ENCODE data around the gene GPC6.

Gene GPC6

DNA sequence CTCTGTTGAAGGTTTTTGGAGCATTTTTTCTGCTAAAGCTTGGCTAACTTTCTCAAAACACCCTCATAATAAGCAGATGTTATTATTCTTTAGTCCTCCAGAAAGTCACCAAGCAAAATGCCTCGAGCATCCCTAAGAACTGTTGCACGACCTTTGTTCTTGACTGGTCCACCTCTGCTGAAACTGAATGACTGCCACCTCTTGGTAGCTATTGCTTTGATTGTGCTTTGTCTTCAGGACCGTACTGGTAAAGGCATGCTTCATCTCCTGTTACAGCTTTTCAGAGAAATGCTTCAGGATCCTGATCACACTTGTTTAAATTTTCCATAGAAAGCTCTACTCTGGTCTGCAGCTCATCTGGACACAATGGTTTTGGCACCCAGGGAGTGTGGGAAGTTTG, 998.1 kb downstream of the GPC6 start:
- Mint-ChIP-seq H3K4me1 (no peaks in the 10 kb centered on the region), H3K36me3 (ENCODE audit: low read depth) (peaks cover 13% of the 10 kb centered on the region), H3K27ac (no peak overlapping the region), H3K4me3 (no peak overlapping the region), H3K27me3 (ENCODE audit: low read depth, poor library complexity) (no peaks in the 10 kb centered on the region), H3K9me3 (no peaks in the 10 kb centered on the region)
- DNase-seq = no peak
- TF ChIP-seq, protein P1, sequence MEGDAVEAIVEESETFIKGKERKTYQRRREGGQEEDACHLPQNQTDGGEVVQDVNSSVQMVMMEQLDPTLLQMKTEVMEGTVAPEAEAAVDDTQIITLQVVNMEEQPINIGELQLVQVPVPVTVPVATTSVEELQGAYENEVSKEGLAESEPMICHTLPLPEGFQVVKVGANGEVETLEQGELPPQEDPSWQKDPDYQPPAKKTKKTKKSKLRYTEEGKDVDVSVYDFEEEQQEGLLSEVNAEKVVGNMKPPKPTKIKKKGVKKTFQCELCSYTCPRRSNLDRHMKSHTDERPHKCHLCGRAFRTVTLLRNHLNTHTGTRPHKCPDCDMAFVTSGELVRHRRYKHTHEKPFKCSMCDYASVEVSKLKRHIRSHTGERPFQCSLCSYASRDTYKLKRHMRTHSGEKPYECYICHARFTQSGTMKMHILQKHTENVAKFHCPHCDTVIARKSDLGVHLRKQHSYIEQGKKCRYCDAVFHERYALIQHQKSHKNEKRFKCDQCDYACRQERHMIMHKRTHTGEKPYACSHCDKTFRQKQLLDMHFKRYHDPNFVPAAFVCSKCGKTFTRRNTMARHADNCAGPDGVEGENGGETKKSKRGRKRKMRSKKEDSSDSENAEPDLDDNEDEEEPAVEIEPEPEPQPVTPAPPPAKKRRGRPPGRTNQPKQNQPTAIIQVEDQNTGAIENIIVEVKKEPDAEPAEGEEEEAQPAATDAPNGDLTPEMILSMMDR (IDR thresholded peaks at IDR 0.05) = no peak

DNA sequence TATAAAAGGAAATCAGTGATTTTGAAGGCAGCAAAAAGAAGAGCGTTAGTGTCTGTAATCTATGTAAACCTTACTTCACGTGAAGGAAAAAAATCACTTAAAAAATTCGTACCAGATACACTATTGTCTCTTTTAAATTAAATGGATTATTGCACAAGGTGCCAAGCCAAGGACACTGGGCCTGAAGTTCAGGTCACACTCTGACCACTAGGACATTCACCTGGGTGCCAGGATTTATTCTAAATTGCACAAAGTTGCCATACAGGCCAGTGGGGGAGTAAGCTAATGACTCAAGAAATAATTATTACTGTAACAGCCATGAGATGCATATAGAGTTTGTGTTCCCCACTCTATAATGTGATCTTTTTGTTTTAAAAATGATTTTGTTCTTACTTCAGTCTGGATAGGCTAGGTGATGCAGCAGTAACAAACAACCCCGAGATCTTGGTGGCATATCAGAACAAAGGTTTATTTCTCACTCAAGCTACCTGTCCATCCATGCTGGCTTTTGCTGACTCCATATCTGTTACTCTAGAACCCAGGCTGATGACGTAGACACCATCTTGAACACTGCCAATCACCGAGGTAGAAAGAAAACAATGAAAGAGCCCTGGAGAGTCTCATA, 1000.8 kb downstream of the GPC6 start:
- Mint-ChIP-seq H3K36me3 (ENCODE audit: low read depth) (peaks cover 22% of the 10 kb centered on the region), H3K9me3 (no peaks in the 10 kb centered on the region), H3K27me3 (ENCODE audit: low read depth, poor library complexity) (no peaks in the 10 kb centered on the region), H3K27ac (no peak overlapping the region), H3K4me3 (no peak overlapping the region), H3K4me1 (peaks cover 5% of the 10 kb centered on the region)
- TF ChIP-seq, protein P1 (IDR thresholded peaks at IDR 0.05) = no peak
- no peak for DNase-seq

- Mint-ChIP-seq H3K36me3 (ENCODE audit: low read depth) (peaks cover 22% of the 10 kb centered on the region), H3K9me3 (no peaks in the 10 kb centered on the region), H3K27me3 (ENCODE audit: low read depth, poor library complexity) (no peaks in the 10 kb centered on the region), H3K27ac (no peak overlapping the region), H3K4me1 (peaks cover 12% of the 10 kb centered on the region), H3K4me3 (no peak overlapping the region)
- TF ChIP-seq, protein P1 (IDR thresholded peaks at IDR 0.05) = no peak
- DNase-seq = no peak
These were observed 1002.2 kb downstream of the GPC6 start for GRCh38 chr13:94228763-94229162.

GRCh38 chr13:94232161-94232950, 1005.7 kb downstream of the GPC6 start:
- no peaks in the 10 kb centered on the region for H3K9me3 Mint-ChIP-seq

GRCh38 chr13:94232956-94233355, 1006.3 kb downstream of the GPC6 start:
- TF ChIP-seq, protein P1 (IDR thresholded peaks at IDR 0.05) = no peak
- no peaks in the 10 kb centered on the region for H3K9me3 Mint-ChIP-seq
- H3K27me3 Mint-ChIP-seq (ENCODE audit: low read depth, poor library complexity) = no peaks in the 10 kb centered on the region
- no peak overlapping the region for H3K27ac Mint-ChIP-seq
- peaks cover 26% of the 10 kb centered on the region for H3K4me1 Mint-ChIP-seq
- H3K4me3 Mint-ChIP-seq = no peak overlapping the region
- no peak for DNase-seq
- H3K36me3 Mint-ChIP-seq (ENCODE audit: low read depth) = peaks cover 15% of the 10 kb centered on the region

More at GRCh38 chr13:94232161-94232950, 1005.7 kb downstream of the GPC6 start:
- DNase-seq = no peak
- TF ChIP-seq, protein P1 (IDR thresholded peaks at IDR 0.05) = no peak
- no peaks in the 10 kb centered on the region for H3K27me3 Mint-ChIP-seq (ENCODE audit: low read depth, poor library complexity)
- no peak overlapping the region for H3K27ac Mint-ChIP-seq
- H3K4me1 Mint-ChIP-seq = peaks cover 25% of the 10 kb centered on the region
- H3K36me3 Mint-ChIP-seq (ENCODE audit: low read depth) = peaks cover 21% of the 10 kb centered on the region
- H3K4me3 Mint-ChIP-seq = no peak overlapping the region

All from nephron progenitor cell (in vitro differentiated cells).